ENCODE data around the gene APEX1. TPM values are rescaled to one million over a fixed set of nuclear protein-coding genes. Genes with fewer than 3 reads are reported as not detected.

The APEX1 gene
- total RNA-seq, 2 donors from 2014 or later, result 113 to 178 TPM

DNA sequence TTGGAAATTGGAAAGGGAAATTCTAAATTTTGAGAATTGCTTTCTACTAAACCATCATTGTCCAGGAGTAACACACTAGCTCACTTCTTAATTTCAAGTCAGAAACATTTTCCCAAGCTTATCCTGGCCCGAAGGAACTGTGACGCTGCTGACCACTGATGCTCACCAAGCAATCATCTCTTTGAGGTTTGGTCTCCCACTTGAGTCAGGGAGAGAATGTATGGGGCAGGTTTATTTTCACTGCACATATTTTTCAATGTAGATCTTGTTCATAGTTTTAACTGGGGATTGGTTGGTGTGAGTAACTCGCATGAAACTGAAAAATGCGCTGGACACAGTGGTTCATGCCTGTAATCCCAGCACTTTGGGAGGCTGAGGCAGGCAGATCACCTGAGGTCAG lies 37.5 kb downstream of the APEX1 start:
- no peaks in the 10 kb centered on the region for H3K36me3 ChIP-seq
- intact Hi-C loops (cut with DNase I), result no loop called here
- H3K27ac ChIP-seq, result no peak overlapping the region
- no peak for DNase-seq (ENCODE audit: low spot score)
- no peaks in the 10 kb centered on the region for H3K27me3 ChIP-seq (replicated peaks; ENCODE audit: insufficient read depth)
- H3K4me3 ChIP-seq, result no peak overlapping the region
- no peaks in the 10 kb centered on the region for H3K9me3 ChIP-seq
- no peaks in the 10 kb centered on the region for H3K4me1 ChIP-seq (replicated peaks)
- 94% methylated on average over 4 of the region's 4 CpGs for WGBS
- TF ChIP-seq POLR2AphosphoS5 (IDR thresholded peaks at IDR 0.05) (no peak), POLR2A (IDR thresholded peaks at IDR 0.05) (no peak)
- TF ChIP-seq, protein P1, sequence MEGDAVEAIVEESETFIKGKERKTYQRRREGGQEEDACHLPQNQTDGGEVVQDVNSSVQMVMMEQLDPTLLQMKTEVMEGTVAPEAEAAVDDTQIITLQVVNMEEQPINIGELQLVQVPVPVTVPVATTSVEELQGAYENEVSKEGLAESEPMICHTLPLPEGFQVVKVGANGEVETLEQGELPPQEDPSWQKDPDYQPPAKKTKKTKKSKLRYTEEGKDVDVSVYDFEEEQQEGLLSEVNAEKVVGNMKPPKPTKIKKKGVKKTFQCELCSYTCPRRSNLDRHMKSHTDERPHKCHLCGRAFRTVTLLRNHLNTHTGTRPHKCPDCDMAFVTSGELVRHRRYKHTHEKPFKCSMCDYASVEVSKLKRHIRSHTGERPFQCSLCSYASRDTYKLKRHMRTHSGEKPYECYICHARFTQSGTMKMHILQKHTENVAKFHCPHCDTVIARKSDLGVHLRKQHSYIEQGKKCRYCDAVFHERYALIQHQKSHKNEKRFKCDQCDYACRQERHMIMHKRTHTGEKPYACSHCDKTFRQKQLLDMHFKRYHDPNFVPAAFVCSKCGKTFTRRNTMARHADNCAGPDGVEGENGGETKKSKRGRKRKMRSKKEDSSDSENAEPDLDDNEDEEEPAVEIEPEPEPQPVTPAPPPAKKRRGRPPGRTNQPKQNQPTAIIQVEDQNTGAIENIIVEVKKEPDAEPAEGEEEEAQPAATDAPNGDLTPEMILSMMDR (IDR thresholded peaks at IDR 0.05), result no peak

DNA sequence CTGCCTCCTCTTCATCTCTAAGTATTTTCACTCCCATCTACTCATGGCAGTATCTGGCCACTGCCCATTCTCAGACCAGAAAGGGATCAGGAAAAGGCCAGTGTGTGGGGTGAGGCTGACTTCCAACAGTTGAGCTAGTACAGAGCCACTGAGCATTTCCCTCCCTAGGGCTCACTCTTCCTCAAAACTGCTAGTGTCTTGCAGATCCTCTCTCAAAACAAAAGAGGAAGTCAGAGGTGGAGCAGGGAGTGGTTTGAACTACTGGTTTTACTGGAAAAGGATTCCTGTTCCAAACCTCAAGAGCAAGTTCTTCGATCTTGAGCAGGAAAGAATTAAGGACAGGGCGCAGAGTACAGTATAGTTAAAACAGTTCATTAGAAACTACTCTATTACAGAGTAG lies 38.6 kb downstream of the APEX1 start:
- H3K27ac ChIP-seq, result no peak overlapping the region
- intact Hi-C loops (cut with DNase I), result no loop called here
- H3K36me3 ChIP-seq, result no peaks in the 10 kb centered on the region
- H3K4me1 ChIP-seq (replicated peaks), result no peaks in the 10 kb centered on the region
- 62% methylated on average over 2 of the region's 2 CpGs for WGBS
- no peaks in the 10 kb centered on the region for H3K9me3 ChIP-seq
- no peak for DNase-seq (ENCODE audit: low spot score)
- TF ChIP-seq, protein P1 (IDR thresholded peaks at IDR 0.05), result no peak
- TF ChIP-seq POLR2A (IDR thresholded peaks at IDR 0.05), result no peak
- TF ChIP-seq POLR2AphosphoS5 (IDR thresholded peaks at IDR 0.05), result no peak
- no peaks in the 10 kb centered on the region for H3K27me3 ChIP-seq (replicated peaks; ENCODE audit: insufficient read depth)
- no peak overlapping the region for H3K4me3 ChIP-seq

DNA sequence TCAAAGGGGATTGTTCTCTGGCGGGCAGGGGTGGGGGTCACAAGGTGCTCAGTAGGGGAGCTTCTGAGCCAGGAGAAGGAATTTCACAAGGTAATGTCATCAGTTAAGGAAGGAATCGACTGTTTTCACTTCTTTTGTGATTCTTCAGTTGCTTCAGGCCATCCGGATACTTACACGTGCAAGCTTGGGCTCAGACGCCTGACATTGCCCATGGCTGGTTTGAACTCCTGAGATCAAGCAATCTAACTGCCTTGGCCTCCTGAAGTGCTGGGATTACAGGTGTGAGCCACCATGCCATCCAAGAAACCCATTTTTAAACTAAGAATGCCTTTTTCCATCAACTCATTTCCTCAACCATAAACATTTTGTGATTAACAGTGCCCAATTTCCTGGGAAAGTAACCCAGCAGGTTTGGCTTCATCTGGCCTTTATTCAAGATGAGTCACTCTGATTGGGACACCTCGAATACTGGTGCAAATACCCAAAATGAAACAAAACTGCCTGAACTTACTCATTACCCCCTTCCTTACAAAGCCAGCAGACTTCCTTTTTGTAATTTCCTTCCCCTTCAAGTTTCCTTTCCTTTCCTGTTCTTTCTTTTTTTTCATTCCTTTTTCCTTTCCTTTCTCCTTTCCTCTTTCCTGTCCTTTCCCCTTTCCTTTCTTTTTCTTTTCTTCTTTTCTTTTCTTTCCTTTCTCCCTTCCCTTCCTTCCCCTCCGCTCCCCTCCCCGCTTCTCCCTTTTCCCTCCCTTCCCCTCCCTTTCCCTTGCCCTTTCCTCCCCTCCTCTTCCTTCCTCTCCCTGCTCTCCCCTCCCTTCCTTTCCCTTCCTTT lies 40.1 kb downstream of the APEX1 start:
- H3K4me3 ChIP-seq, result no peak overlapping the region
- no peaks in the 10 kb centered on the region for H3K4me1 ChIP-seq (replicated peaks)
- no peak overlapping the region for H3K27ac ChIP-seq
- TF ChIP-seq, protein P1 (IDR thresholded peaks at IDR 0.05), result no peak
- TF ChIP-seq POLR2A (IDR thresholded peaks at IDR 0.05) (no peak), POLR2AphosphoS5 (IDR thresholded peaks at IDR 0.05) (no peak)
- no peaks in the 10 kb centered on the region for H3K36me3 ChIP-seq
- 70% methylated on average over 8 of the region's 8 CpGs for WGBS
- H3K9me3 ChIP-seq, result no peaks in the 10 kb centered on the region
- H3K27me3 ChIP-seq (replicated peaks; ENCODE audit: insufficient read depth), result no peaks in the 10 kb centered on the region
- peak; percentile 9 for DNase-seq (ENCODE audit: low spot score)
- intact Hi-C loops (cut with DNase I), result no loop called here

DNA sequence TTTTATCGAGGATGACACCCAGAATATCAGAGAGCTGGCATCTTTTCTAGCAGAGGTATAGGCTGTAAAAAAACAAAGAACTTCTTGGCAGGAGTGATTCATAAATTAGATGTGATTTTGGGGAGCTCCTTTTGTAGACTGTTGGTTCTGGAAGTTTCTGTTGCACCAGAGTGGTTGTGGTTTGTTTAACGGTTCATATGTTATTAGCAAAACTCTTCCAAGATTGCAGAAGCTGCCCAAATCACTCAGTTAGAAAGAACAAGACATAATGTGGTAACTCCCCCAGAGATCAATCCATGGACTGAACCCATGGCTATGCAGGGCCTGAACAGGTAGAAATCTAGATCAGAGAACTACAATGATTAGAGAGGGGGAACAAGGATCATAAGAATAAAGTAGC lies 43.6 kb downstream of the APEX1 start:
- TF ChIP-seq POLR2A (IDR thresholded peaks at IDR 0.05) (no peak), POLR2AphosphoS5 (IDR thresholded peaks at IDR 0.05) (no peak)
- TF ChIP-seq, protein P1 (IDR thresholded peaks at IDR 0.05), result no peak
- DNase-seq (ENCODE audit: low spot score), result no peak
- Histone ChIP-seq H3K27me3 (replicated peaks; ENCODE audit: insufficient read depth) (no peaks in the 10 kb centered on the region), H3K4me3 (no peak overlapping the region), H3K27ac (no peak overlapping the region), H3K9me3 (no peaks in the 10 kb centered on the region), H3K4me1 (replicated peaks) (no peaks in the 10 kb centered on the region), H3K36me3 (no peaks in the 10 kb centered on the region)
- WGBS, result 69% methylated on average over 2 of the region's 2 CpGs
- intact Hi-C loops (cut with DNase I), result no loop called here

DNA sequence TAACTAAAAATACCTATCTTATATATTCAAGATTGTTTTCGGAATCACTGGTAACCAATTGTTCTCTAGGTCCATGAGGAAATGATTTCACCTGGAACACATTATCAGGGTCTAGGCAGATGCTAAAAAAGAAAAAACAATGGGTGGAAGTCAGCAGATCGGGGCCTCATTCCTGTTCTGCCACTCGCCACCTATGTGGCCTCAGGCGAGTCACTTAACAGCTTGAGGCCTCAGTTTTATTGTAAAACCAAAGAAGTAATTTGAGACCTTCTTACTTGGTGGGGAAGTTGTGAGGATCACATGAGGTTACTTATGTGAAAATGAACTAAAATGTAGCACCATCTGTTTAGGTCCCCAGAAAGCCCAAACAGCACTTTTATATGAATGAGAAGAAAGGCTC lies 44.1 kb downstream of the APEX1 start:
- no peaks in the 10 kb centered on the region for H3K27me3 ChIP-seq (replicated peaks; ENCODE audit: insufficient read depth)
- H3K4me1 ChIP-seq (replicated peaks), result no peaks in the 10 kb centered on the region
- no peak overlapping the region for H3K4me3 ChIP-seq
- no peaks in the 10 kb centered on the region for H3K36me3 ChIP-seq
- no peak for DNase-seq (ENCODE audit: low spot score)
- no peak overlapping the region for H3K27ac ChIP-seq
- intact Hi-C loops (cut with DNase I), result no loop called here
- TF ChIP-seq POLR2AphosphoS5 (IDR thresholded peaks at IDR 0.05), result no peak
- TF ChIP-seq, protein P1 (IDR thresholded peaks at IDR 0.05), result no peak
- TF ChIP-seq POLR2A (IDR thresholded peaks at IDR 0.05), result no peak
- H3K9me3 ChIP-seq, result no peaks in the 10 kb centered on the region
- 49% methylated on average over 4 of the region's 4 CpGs for WGBS

Measured in prostate gland (tissue), 2 donors.